Measurements from ENCODE around the gene MGAT4C.

GRCh38 chr12:85923767-85924331 lies 332.3 kb downstream of the MGAT4C start:
- TF ChIP-seq POLR2AphosphoS5 (IDR thresholded peaks at IDR 0.05; ENCODE audit: borderline replicate concordance, low read depth, low read length) (no peak), EZH2 (IDR thresholded peaks at IDR 0.05) (no peak), FOXP2 (optimal IDR thresholded peaks at IDR 0.05; ENCODE audit: control extremely low read depth, extremely low read length, insufficient read depth) (no peak)
